Stimulated activated CD4-positive, alpha-beta T cell treated with anti-CD3 and anti-CD28 coated beads, TNF-alpha, amount 100 ng/mL, for 1 hour (primary cell): Measurements from ENCODE around the gene AGRN.
"Not testable (repeated sequence)": the region's sequence is repeated elsewhere in the genome, so short reads cannot be mapped to it uniquely, and the experiment has no call there.

Source experiments
- DNase-seq, 3 donors: peaks; one replicate each; pipeline ENCODE4 v3.0.0-alpha.2; 2020; ENCODE audit warnings: low read depth in 3 of 3, low spot score in 1 of 3

The AGRN gene

GRCh38 chr1:1065265-1065939 lies 45.5 kb downstream of the AGRN start:
- no peak for DNase-seq

- DNase-seq = not testable (repeated sequence)
Measured at GRCh38 chr1:1065940-1066304, 46.0 kb downstream of the AGRN start.

GRCh38 chr1:1066403-1067283 lies 46.7 kb downstream of the AGRN start:
- no peak for DNase-seq

- DNase-seq = no peak
Measured at GRCh38 chr1:1067284-1067859, 47.5 kb downstream of the AGRN start.

GRCh38 chr1:1067860-1068516 lies 48.1 kb downstream of the AGRN start:
- DNase-seq = no peak

GRCh38 chr1:1068517-1069055 lies 48.7 kb downstream of the AGRN start:
- no peak for DNase-seq

GRCh38 chr1:1069056-1069710 lies 49.3 kb downstream of the AGRN start:
- peak; percentile 75 to 94 (median 90) for DNase-seq

GRCh38 chr1:1069711-1070676 lies 50.1 kb downstream of the AGRN start:
- no peak for DNase-seq

GRCh38 chr1:1071486-1072298 lies 51.8 kb downstream of the AGRN start:
- no peak for DNase-seq

- no peak for DNase-seq
Measured at GRCh38 chr1:1072299-1072848, 52.5 kb downstream of the AGRN start.

- DNase-seq = no peak
Measured at GRCh38 chr1:1072849-1073742, 53.2 kb downstream of the AGRN start.

GRCh38 chr1:1073743-1074587 lies 54.0 kb downstream of the AGRN start, which contains the start of gene RNF223:
TSS of gene RNF223 (minus strand) at chr1:1074306. CDS start at chr1:1072566, 1,740 bp downstream.
- DNase-seq = no peak

GRCh38 chr1:1074631-1075147 lies 54.8 kb downstream of the AGRN start:
- no peak for DNase-seq

GRCh38 chr1:1075148-1075935 lies 55.4 kb downstream of the AGRN start:
- DNase-seq = no peak

- not testable (repeated sequence) for DNase-seq
Measured at GRCh38 chr1:1077396-1077795, 57.5 kb downstream of the AGRN start.
